ENCODE results near the gene PPP4R3A. TPM values are rescaled to one million over a fixed set of nuclear protein-coding genes. Genes with fewer than 3 reads are reported as not detected.

The PPP4R3A gene
- total RNA-seq, 3 donors from 2014 or later (not counting 1 experiment from before 2014, with no cell fraction given): 168 to 216 (median 180) TPM

DNA sequence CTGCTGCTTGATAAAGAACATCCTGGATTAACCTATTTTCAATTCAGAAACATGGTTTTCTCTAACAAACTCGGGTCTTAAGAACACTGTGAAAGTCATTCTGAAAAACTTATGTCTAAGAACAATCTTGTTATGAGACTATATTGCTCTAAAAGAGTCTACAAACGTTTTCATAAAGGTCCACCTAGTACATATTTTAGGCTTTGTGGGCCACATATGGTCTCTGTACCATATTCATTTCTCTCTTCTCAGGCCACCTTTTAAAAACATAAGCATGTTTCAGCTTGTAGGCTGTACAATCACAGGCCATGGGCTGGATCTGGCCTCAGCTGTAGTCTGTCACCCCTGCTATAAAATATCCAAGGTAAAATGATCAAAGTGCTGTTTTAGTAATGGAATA, 39.9 kb downstream of the PPP4R3A start:
- WGBS (ENCODE audit: insufficient coverage): 67% methylated on average over 2 of the region's 2 CpGs
- Mint-ChIP-seq H3K4me3 (no peak overlapping the region), H3K36me3 (peaks cover 43% of the 10 kb centered on the region), H3K4me1 (peaks cover 18 to 34% of the 10 kb centered on the region in 2 donors), H3K27ac (peak overlapping the region; percentile 38 to 74), H3K9me3 (no peaks in the 10 kb centered on the region), H3K27me3 (ENCODE audit: low read depth in 2 of 2) (no peaks in the 10 kb centered on the region)
- ATAC-seq (no peak), DNase-seq (no peak)
- Histone ChIP-seq H3K9me3 (ENCODE audit: control insufficient read depth, insufficient read depth, low read length) (no peaks in the 10 kb centered on the region), H3K4me3 (ENCODE audit: low read length) (no peak overlapping the region), H3K4me1 (ENCODE audit: control insufficient read depth, insufficient read depth, low read length) (no peaks in the 10 kb centered on the region), H3K27me3 (ENCODE audit: control insufficient read depth, insufficient read depth, low read length) (no peaks in the 10 kb centered on the region), H3K36me3 (ENCODE audit: control insufficient read depth, insufficient read depth, low read length) (peaks cover 86% of the 10 kb centered on the region), H3K27ac (ENCODE audit: low read length) (no peak overlapping the region)
- TF ChIP-seq, protein P1, sequence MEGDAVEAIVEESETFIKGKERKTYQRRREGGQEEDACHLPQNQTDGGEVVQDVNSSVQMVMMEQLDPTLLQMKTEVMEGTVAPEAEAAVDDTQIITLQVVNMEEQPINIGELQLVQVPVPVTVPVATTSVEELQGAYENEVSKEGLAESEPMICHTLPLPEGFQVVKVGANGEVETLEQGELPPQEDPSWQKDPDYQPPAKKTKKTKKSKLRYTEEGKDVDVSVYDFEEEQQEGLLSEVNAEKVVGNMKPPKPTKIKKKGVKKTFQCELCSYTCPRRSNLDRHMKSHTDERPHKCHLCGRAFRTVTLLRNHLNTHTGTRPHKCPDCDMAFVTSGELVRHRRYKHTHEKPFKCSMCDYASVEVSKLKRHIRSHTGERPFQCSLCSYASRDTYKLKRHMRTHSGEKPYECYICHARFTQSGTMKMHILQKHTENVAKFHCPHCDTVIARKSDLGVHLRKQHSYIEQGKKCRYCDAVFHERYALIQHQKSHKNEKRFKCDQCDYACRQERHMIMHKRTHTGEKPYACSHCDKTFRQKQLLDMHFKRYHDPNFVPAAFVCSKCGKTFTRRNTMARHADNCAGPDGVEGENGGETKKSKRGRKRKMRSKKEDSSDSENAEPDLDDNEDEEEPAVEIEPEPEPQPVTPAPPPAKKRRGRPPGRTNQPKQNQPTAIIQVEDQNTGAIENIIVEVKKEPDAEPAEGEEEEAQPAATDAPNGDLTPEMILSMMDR (IDR thresholded peaks at IDR 0.05): no peak
- intact Hi-C loops (cut with micrococcal nuclease): no loop called here

DNA sequence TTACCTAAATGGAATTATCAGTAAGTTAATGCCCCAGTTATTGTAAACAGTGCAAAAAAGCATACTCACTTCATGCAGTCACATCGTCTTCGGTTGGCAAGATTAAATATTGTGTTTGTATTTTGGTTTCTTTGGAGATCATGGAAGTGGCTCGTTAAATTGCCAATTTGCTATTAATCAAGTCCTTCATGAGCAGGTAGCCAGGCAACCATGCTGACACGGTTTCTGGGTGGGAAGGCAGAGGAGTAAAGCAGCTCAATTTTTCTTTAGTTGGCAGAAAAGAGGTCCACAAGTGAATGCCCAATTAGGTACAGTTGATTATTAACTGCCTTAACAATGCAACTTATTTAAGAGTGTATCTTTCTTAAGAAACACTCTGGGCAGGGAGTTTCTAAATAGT, 43.9 kb downstream of the PPP4R3A start:
- H3K36me3 Mint-ChIP-seq: peaks cover 37% of the 10 kb centered on the region

DNA sequence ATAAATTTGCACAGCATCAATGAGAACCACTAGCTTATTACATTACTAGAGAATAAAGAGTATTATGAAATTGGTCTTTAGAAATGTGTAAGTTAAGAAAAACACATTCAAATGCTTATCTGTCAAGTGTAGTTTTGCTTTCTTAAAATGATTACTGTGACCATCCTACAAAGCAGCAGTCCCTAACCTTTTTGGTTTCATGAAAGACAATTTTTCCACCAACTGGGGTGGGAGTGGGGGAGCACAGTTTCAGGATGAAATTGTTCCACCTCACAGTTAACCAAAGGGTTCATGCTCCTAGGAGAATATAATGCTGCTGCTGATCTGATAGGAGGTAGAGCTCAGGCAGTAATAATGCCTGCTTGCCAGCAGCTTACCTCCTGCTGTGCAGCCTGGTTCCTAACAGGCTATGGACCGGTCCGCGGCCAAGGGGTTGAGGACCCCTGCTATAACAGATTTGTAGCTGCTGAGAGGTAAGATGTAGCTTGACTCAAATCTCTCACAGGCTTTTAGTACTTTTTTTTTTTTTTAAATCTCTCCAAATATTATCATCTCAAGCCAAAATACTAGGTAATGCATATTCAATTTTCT, 45.4 kb downstream of the PPP4R3A start:
- no peaks in the 10 kb centered on the region for H3K9me3 ChIP-seq (ENCODE audit: control insufficient read depth, insufficient read depth, low read length)
- peaks cover 30% of the 10 kb centered on the region for H3K36me3 Mint-ChIP-seq

More for the DNA sequence above, 43.9 kb downstream of the PPP4R3A start:
- TF ChIP-seq, protein P1 (IDR thresholded peaks at IDR 0.05): no peak
- no peak for ATAC-seq
- intact Hi-C loops (cut with micrococcal nuclease): no loop called here
- H3K4me3 Mint-ChIP-seq: no peak overlapping the region
- peaks cover 90% of the 10 kb centered on the region for H3K36me3 ChIP-seq (ENCODE audit: control insufficient read depth, insufficient read depth, low read length)
- no peaks in the 10 kb centered on the region for H3K9me3 Mint-ChIP-seq
- no peaks in the 10 kb centered on the region for H3K9me3 ChIP-seq (ENCODE audit: control insufficient read depth, insufficient read depth, low read length)
- H3K27me3 Mint-ChIP-seq (ENCODE audit: low read depth in 2 of 2): no peaks in the 10 kb centered on the region
- DNase-seq: no peak
- H3K4me1 Mint-ChIP-seq: peaks cover 7 to 28% of the 10 kb centered on the region in 2 donors
- no peak overlapping the region for H3K4me3 ChIP-seq (ENCODE audit: low read length)
- no peaks in the 10 kb centered on the region for H3K27me3 ChIP-seq (ENCODE audit: control insufficient read depth, insufficient read depth, low read length)
- H3K27ac Mint-ChIP-seq: peak overlapping the region; percentile 52 to 63
- H3K27ac ChIP-seq (ENCODE audit: low read length): no peak overlapping the region
- H3K4me1 ChIP-seq (ENCODE audit: control insufficient read depth, insufficient read depth, low read length): no peaks in the 10 kb centered on the region
- 93% methylated on average over 4 of the region's 4 CpGs for WGBS (ENCODE audit: insufficient coverage)

More for the DNA sequence above, 45.4 kb downstream of the PPP4R3A start:
- no peak overlapping the region for H3K4me3 Mint-ChIP-seq
- TF ChIP-seq, protein P1 (IDR thresholded peaks at IDR 0.05): no peak
- peaks cover 89% of the 10 kb centered on the region for H3K36me3 ChIP-seq (ENCODE audit: control insufficient read depth, insufficient read depth, low read length)
- intact Hi-C loops (cut with micrococcal nuclease): no loop called here
- no peak overlapping the region for H3K27ac ChIP-seq (ENCODE audit: low read length)
- no peaks in the 10 kb centered on the region for H3K27me3 ChIP-seq (ENCODE audit: control insufficient read depth, insufficient read depth, low read length)
- no peaks in the 10 kb centered on the region for H3K9me3 Mint-ChIP-seq
- peak overlapping the region in 1 of 2 donors; percentile 63 for H3K27ac Mint-ChIP-seq
- no peaks in the 10 kb centered on the region for H3K4me1 ChIP-seq (ENCODE audit: control insufficient read depth, insufficient read depth, low read length)
- H3K4me3 ChIP-seq (ENCODE audit: low read length): no peak overlapping the region
- no peaks in the 10 kb centered on the region for H3K27me3 Mint-ChIP-seq (ENCODE audit: low read depth in 2 of 2)
- ATAC-seq (no peak), DNase-seq (no peak)
- H3K4me1 Mint-ChIP-seq: peaks cover 5 to 22% of the 10 kb centered on the region in 2 donors
- 67% methylated on average over 3 of the region's 3 CpGs for WGBS (ENCODE audit: insufficient coverage)

All from natural killer cell (primary cell).